Transverse colon (tissue), 4 donors: ENCODE results near the gene EFNA5. TPM values are rescaled to one million over a fixed set of nuclear protein-coding genes. Genes with fewer than 3 reads are reported as not detected.
A peak's percentile ranks its signal among the peaks of the same experiment; 100 is the strongest.

Experiments
- DNase-seq: peaks from one replicate; pipeline ENCODE4 v3.0.0-alpha.2; 2019
- H3K27ac ChIP-seq, 4 donors: fragments of 200-600 bp; sonication (generic); 2 replicates each; pipeline ENCODE4 v1.5.1; 2016 to 2018; ENCODE audit warnings: inconsistent platforms in 4 of 4
- H3K27me3 ChIP-seq: fragments of 200-600 bp; sonication (generic); 2 replicates; pipeline ENCODE4 v1.5.1; 2017; ENCODE audit warnings: inconsistent platforms
- H3K36me3 ChIP-seq, 4 donors: fragments of 200-600 bp; sonication (generic); 2 replicates each; pipeline ENCODE4 v1.5.1; 2017 to 2019; ENCODE audit warnings: inconsistent platforms in 4 of 4
- H3K4me1 ChIP-seq, 4 donors: fragments of 200-600 bp; sonication (generic); 2 replicates each; pipeline ENCODE4 v1.5.1; 2017 to 2020; ENCODE audit warnings: inconsistent platforms in 4 of 4
- H3K4me3 ChIP-seq, 4 donors: fragments of 200-600 bp; sonication (generic); 1 replicate in 1 of 4; 2 replicates in 3 of 4; pipeline versions ENCODE4 v1.5.1 to v1.6.1; 2017 to 2019; ENCODE audit warnings: inconsistent platforms in 4 of 4
- H3K9me3 ChIP-seq, 2 donors: fragments of 200-600 bp; sonication (generic); 2 replicates each; pipeline ENCODE4 v1.5.1; 2017 to 2019; ENCODE audit warnings: inconsistent platforms in 2 of 2
- CTCF ChIP-seq, 5 experiments: fragments of 200-600 bp in 3 of 5; fragments of 450-650 bp in 2 of 5; sonication (generic) in 3 of 5; IDR thresholded peaks; 1 replicate in 2 of 5; 2 replicates in 3 of 5; pipeline ENCODE4 v1.5.1; 2016 to 2017; ENCODE audit warnings: antibody characterized with exemption in 5 of 5, inconsistent platforms in 3 of 5, mild to moderate bottlenecking in 2 of 5, moderate library complexity in 1 of 5
- EP300 ChIP-seq: sonication (generic); formaldehyde crosslinking; IDR thresholded peaks from one replicate; pipeline ENCODE4 v1.6.1; 2017; ENCODE audit warnings: antibody characterized with exemption, low read depth
- POLR2A ChIP-seq: fragments of 450-650 bp; IDR thresholded peaks from one replicate; pipeline ENCODE4 v1.6.1; 2016; ENCODE audit warnings: antibody characterized with exemption, mild to moderate bottlenecking, moderate library complexity
- POLR2AphosphoS5 ChIP-seq, 3 donors: sonication (generic); formaldehyde crosslinking; IDR thresholded peaks; one replicate each; pipeline ENCODE4 v1.6.1; 2016; ENCODE audit warnings: antibody characterized with exemption in 3 of 3
- WGBS, 2 donors: methylation state at CpG; one replicate each; pipeline ENCODE4 v1.1.5; 2018; ENCODE audit warnings: low coverage in 1 of 2; 5-methylcytosine and 5-hydroxymethylcytosine counted together
- in situ Hi-C, 4 donors: fragments of 200-750 bp; cut with MboI; loops; one replicate each; pipeline versions ENCODE4 v1.15.0 to v1.15.1; 2017; ENCODE audit warnings: low sequenced_read_pairs in 3 of 4, low pct_ligation_motif_present in 1 of 4, low pct_unique_long_range_greater_than_20kb in 1 of 4
- intact Hi-C: fragments of 100-400 bp; cut with DNase I; formaldehyde crosslinking; loops from one replicate; pipeline ENCODE4 v1.15.1; 2023; ENCODE audit warnings: low total_unique reads
- total RNA-seq, 4 donors: library from RNA; depleted of rRNA; stranded (reverse); fragments of >200 nt; gene quantifications; one replicate each; pipeline ENCODE4 v1.1.0, GENCODE V29; 2016

The EFNA5 gene
- total RNA-seq, 4 donors from 2014 or later, result 1.5 to 18.2 (median 12.1) TPM

GRCh38 chr5:107570181-107570580 is 100.6 kb downstream of the EFNA5 start:
- intact Hi-C loops (no loop called here), in situ Hi-C loops (no loop called here)
- 95 to 100% methylated on average over 3 to 4 of the region's 4 CpGs for WGBS, 2 donors
- no peak for TF ChIP-seq CTCF (IDR thresholded peaks at IDR 0.05)
- no peak for TF ChIP-seq POLR2AphosphoS5 (IDR thresholded peaks at IDR 0.05)
- no peak for TF ChIP-seq POLR2A
- no peak for TF ChIP-seq EP300
- DNase-seq, result no peak
- H3K4me1 ChIP-seq, result peaks cover 3 to 27% (median 20%) of the 10 kb centered on the region in 4 donors
- no peaks in the 10 kb centered on the region for H3K36me3 ChIP-seq
- peak overlapping the region; percentile 79 to 86 (median 84) for H3K27ac ChIP-seq
- H3K4me3 ChIP-seq, result no peak overlapping the region
- H3K27me3 ChIP-seq, result no peaks in the 10 kb centered on the region
- no peaks in the 10 kb centered on the region for H3K9me3 ChIP-seq

DNA sequence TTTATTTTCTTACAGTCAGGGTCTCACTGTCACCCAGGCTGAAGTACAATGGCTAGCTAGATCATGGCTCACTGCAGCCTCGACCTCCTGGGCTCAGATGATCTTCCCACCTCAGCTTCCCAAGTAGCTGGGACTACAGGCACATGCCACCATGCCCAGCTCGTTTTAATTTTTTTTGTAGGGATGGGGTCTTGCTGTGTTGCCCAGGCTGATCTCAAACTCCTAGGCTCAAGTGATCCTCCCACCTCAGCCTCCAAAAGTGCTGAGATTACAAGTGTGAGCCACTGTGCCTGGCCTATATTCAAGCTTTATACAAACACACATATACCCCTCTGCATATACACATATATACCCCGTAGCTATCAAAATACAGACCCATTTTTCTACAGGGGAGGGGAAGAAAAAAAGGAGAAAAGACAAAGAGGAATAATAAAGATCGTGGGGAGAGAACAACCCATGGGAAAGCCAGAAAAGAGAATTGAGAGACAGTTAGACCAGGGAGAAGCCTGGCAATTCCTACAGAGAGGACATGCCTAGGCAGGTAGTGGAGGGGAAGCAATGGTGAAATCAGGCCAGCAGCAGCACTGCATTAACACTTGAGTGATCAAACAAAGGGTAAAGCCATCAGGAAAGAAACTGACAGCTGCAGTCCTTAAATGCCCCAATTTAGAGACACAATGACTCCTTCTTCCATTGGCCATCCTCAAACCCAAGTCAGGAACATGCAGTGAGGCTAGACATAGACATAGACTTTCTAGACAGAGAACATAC is 102.7 kb downstream of the EFNA5 start:
- Histone ChIP-seq H3K27ac (no peak overlapping the region), H3K4me1 (peaks cover 3 to 27% (median 20%) of the 10 kb centered on the region in 4 donors), H3K9me3 (no peaks in the 10 kb centered on the region), H3K36me3 (no peaks in the 10 kb centered on the region), H3K27me3 (no peaks in the 10 kb centered on the region), H3K4me3 (no peak overlapping the region)
- no peak for DNase-seq
- TF ChIP-seq POLR2A (no peak), POLR2AphosphoS5 (IDR thresholded peaks at IDR 0.05) (no peak)
- in situ Hi-C loops (no loop called here), intact Hi-C loops (no loop called here)
- WGBS, 2 donors, result 80 to 81% methylated on average over 4 of the region's 4 CpGs

DNA sequence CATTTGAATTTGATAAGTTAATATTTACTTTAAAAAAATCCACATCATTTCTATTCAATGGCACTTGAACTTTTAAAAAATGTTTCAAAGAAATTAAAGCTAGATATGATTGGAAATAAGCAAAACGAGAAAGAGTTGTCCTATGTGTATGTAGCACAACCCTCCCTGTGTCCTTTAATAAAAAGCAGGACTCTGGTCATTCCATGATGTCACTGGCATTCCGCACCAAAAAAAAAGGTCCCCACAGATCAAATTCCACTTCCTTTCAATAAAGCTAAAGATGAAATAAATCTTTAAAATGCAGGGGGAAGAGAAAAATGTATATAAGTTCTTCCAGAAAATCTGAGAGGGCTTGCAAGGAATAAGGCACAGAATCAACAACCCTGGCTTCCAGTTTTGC is 103.8 kb downstream of the EFNA5 start:
- intact Hi-C loops (no loop called here), in situ Hi-C loops (no loop called here)
- Histone ChIP-seq H3K27ac (no peak overlapping the region), H3K36me3 (no peaks in the 10 kb centered on the region), H3K4me3 (no peak overlapping the region), H3K4me1 (peaks cover 0 to 21% (median 16%) of the 10 kb centered on the region in 4 donors), H3K9me3 (no peaks in the 10 kb centered on the region), H3K27me3 (no peaks in the 10 kb centered on the region)
- no peak for DNase-seq
- TF ChIP-seq POLR2A (no peak), POLR2AphosphoS5 (IDR thresholded peaks at IDR 0.05) (no peak), EP300 (no peak), CTCF (IDR thresholded peaks at IDR 0.05) (no peak)
- 42 to 73% methylated on average over 1 to 2 of the region's 2 CpGs for WGBS, 2 donors

DNA sequence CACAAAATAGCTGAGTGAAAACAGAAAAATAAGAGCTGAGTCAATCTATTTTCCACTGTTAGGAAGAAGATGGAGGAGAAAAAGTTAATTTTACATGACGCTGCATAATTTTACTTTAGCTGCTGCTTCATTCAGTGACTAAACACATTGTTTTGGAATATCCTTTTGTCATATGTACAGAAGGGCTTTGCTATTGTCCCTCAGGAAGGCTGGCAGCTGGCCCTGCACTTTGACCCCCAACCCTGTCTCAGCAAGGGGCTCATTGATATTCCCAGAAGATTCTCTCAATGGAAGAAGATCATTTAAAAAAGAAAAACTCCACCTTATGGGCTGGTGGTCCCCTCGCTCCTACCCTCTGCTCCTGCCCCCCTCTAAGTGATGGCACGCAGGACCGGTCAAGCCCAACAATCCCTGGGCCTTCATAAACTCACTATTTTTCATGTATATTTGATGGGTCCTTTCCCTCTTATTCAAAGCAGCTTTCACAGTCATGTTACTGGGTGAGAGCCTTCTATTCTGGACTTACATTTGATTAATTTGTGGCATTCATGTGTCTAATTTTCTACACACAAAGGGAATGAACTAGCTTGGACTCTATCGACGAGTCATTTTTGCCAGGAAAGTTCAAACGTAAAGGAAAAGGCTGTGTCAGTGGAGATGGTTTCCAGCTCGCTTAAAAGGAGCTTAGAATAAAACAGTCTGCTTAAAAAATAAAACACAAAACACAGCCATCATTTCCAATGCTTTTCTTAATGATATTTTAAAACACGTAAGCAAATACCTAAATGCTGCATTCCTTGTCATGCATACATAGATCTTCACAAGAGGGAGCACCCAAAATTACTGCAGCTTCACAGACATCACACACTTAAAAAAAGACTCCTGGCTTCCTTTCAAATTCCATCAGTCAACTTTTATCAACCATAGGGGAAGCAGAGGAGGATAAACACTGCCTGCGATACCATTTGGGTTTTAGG is 104.7 kb downstream of the EFNA5 start:
- H3K4me1 ChIP-seq, result peaks cover 0 to 18% (median 10%) of the 10 kb centered on the region in 4 donors
- in situ Hi-C loops, result no loop called here
- H3K36me3 ChIP-seq, result no peaks in the 10 kb centered on the region
- H3K27me3 ChIP-seq, result no peaks in the 10 kb centered on the region
- DNase-seq, result no peak
- H3K4me3 ChIP-seq, result no peak overlapping the region
- no peak for TF ChIP-seq POLR2AphosphoS5 (IDR thresholded peaks at IDR 0.05)
- no peak for TF ChIP-seq POLR2A
- TF ChIP-seq CTCF (IDR thresholded peaks at IDR 0.05), result no peak
- no peak for TF ChIP-seq EP300
- peak overlapping the region in 2 of 4 donors; percentile 6 to 20 for H3K27ac ChIP-seq
- H3K9me3 ChIP-seq, result no peaks in the 10 kb centered on the region
- intact Hi-C loops, result no loop called here
- WGBS, 2 donors, result 74 to 76% methylated on average over 10 of the region's 10 CpGs
